WTC11 (cell line): ENCODE data around the gene MYO7B. TPM values are rescaled to one million over a fixed set of nuclear protein-coding genes. Genes with fewer than 3 reads are reported as not detected.

ENCODE experiments used
- ATAC-seq: fragments of 200-7000 bp; cut with Tn5 transposase; 2 replicates; pipeline ENCODE4 v1.10.0; 2021; ENCODE audit warnings: mild to moderate bottlenecking, moderate library complexity
- CTCF ChIA-PET: fragments of 300-600 bp; sonication (Branson Sonifier 250); formaldehyde crosslinking; loops from one replicate; lab custom pipeline; 2021; ENCODE audit warnings: antibody characterized with exemption; lab: Charles Lee
- POLR2A ChIA-PET: fragments of 350-600 bp; sonication (Branson Sonifier 250); formaldehyde crosslinking; loops from one replicate; lab custom pipeline; 2021; ENCODE audit warnings: antibody characterized with exemption; lab: Charles Lee
- DNase-seq: peaks from one replicate; pipeline ENCODE4 v3.0.0; 2021; ENCODE audit warnings: low spot score
- H3K27ac Mint-ChIP-seq: 2 replicates; pipeline ENCODE4 v1.8.0; 2021; ENCODE audit warnings: mixed read lengths
- H3K27me3 Mint-ChIP-seq: 2 replicates; pipeline ENCODE4 v1.8.0; 2021; ENCODE audit warnings: low read depth, mild to moderate bottlenecking, moderate library complexity, mixed read lengths
- H3K36me3 Mint-ChIP-seq: 2 replicates; pipeline ENCODE4 v1.8.0; 2021; ENCODE audit warnings: mixed read lengths
- H3K4me1 Mint-ChIP-seq: 2 replicates; pipeline ENCODE4 v1.8.0; 2022; ENCODE audit warnings: mixed read lengths
- H3K4me3 Mint-ChIP-seq: 2 replicates; pipeline ENCODE4 v1.8.0; 2021; ENCODE audit warnings: mild to moderate bottlenecking, moderate library complexity, mixed read lengths
- H3K9me3 Mint-ChIP-seq: 2 replicates; pipeline ENCODE4 v1.8.0; 2021; ENCODE audit warnings: mixed read lengths
- CREB1 ChIP-seq: sonication (generic); formaldehyde crosslinking; IDR thresholded peaks from 2 replicates; pipeline ENCODE4 v1.8.0; 2023; ENCODE audit warnings: mild to moderate bottlenecking, missing genetic modification reagents
- CREM ChIP-seq: sonication (generic); formaldehyde crosslinking; IDR thresholded peaks from 2 replicates; pipeline ENCODE4 v1.8.1; 2022; ENCODE audit warnings: mild to moderate bottlenecking, missing genetic modification reagents, moderate library complexity
- ELF4 ChIP-seq: sonication (generic); formaldehyde crosslinking; IDR thresholded peaks from 2 replicates; pipeline ENCODE4 v1.8.1; 2022; ENCODE audit warnings: low read depth, mild to moderate bottlenecking, moderate library complexity, missing genetic modification reagents
- EMX1 ChIP-seq: fragments of 250-450 bp; sonication (Bioruptor Pico); IDR thresholded peaks from 2 replicates; pipeline ENCODE4 v1.8.0; 2021; ENCODE audit warnings: mild to moderate bottlenecking
- GABPB1 ChIP-seq: sonication (generic); formaldehyde crosslinking; IDR thresholded peaks from 2 replicates; pipeline ENCODE4 v1.8.1; 2023; ENCODE audit warnings: mild to moderate bottlenecking, missing genetic modification reagents
- GTF2I ChIP-seq: fragments of 250-450 bp; sonication (Bioruptor Pico); conservative IDR thresholded peaks from 2 replicates; pipeline ENCODE4 v1.4.0; 2021; ENCODE audit warnings: mild to moderate bottlenecking
- MYBL2 ChIP-seq: sonication (generic); formaldehyde crosslinking; IDR thresholded peaks from 2 replicates; pipeline ENCODE4 v1.8.1; 2023; ENCODE audit warnings: mild to moderate bottlenecking, moderate library complexity, missing genetic modification reagents
- NR1H2 ChIP-seq: sonication (generic); formaldehyde crosslinking; IDR thresholded peaks from 2 replicates; pipeline ENCODE4 v1.9.0; 2021; ENCODE audit warnings: mild to moderate bottlenecking, moderate library complexity, missing genetic modification reagents
- NR3C1 ChIP-seq: sonication (generic); formaldehyde crosslinking; conservative IDR thresholded peaks from 2 replicates; pipeline ENCODE4 v1.8.1; 2023; ENCODE audit warnings: low read depth, mild to moderate bottlenecking, missing genetic modification reagents
- OVOL2 ChIP-seq: fragments of 250-450 bp; sonication (Bioruptor Pico); IDR thresholded peaks from 2 replicates; pipeline ENCODE4 v1.9.0; 2021; ENCODE audit warnings: mild to moderate bottlenecking, borderline replicate concordance
- PRRX2 ChIP-seq: fragments of 250-450 bp; sonication (Bioruptor Pico); IDR thresholded peaks from 2 replicates; pipeline ENCODE4 v1.8.0; 2021; ENCODE audit warnings: mild to moderate bottlenecking
- RORB ChIP-seq: fragments of 250-450 bp; sonication (Bioruptor Pico); IDR thresholded peaks from 2 replicates; pipeline ENCODE4 v1.9.0; 2021; ENCODE audit warnings: mild to moderate bottlenecking
- TCF7 ChIP-seq: sonication (generic); formaldehyde crosslinking; IDR thresholded peaks from 2 replicates; pipeline ENCODE4 v1.8.0; 2022; ENCODE audit warnings: mild to moderate bottlenecking, low read depth, missing genetic modification reagents, moderate library complexity
- ZNF121 ChIP-seq: sonication (generic); formaldehyde crosslinking; IDR thresholded peaks from 2 replicates; pipeline ENCODE4 v1.8.0; 2023; ENCODE audit warnings: missing genetic modification reagents
- total RNA-seq: library from RNA; stranded (reverse); gene quantifications from 3 replicates; pipeline ENCODE4 v1.2.3, GENCODE V29; 2021
- TF ChIP-seq, protein P1 (sequence below): fragments of 200-600 bp; IDR thresholded peaks from 2 replicates; pipeline ENCODE4 v1.8.0; 2022; ENCODE audit warnings: antibody characterized with exemption
- TF ChIP-seq, protein P2 (sequence below): sonication (generic); formaldehyde crosslinking; IDR thresholded peaks from 2 replicates; pipeline ENCODE4 v1.8.1; 2023; ENCODE audit warnings: mild to moderate bottlenecking, missing genetic modification reagents
- TF ChIP-seq, protein P3 (sequence below): sonication (generic); formaldehyde crosslinking; IDR thresholded peaks from 2 replicates; pipeline ENCODE4 v1.8.1; 2023; ENCODE audit warnings: mild to moderate bottlenecking, missing genetic modification reagents, borderline replicate concordance
- TF ChIP-seq, protein P4 (sequence below): sonication (generic); formaldehyde crosslinking; IDR thresholded peaks from 2 replicates; pipeline ENCODE4 v1.8.1; 2022; ENCODE audit warnings: low read depth, mild to moderate bottlenecking, moderate library complexity, missing genetic modification reagents, borderline replicate concordance
- TF ChIP-seq, protein P5 (sequence below): sonication (generic); formaldehyde crosslinking; IDR thresholded peaks from 2 replicates; pipeline ENCODE4 v1.8.0; 2022; ENCODE audit warnings: missing genetic modification reagents

Gene MYO7B
- total RNA-seq, 1 experiment from 2014 or later, result not detected

DNA sequence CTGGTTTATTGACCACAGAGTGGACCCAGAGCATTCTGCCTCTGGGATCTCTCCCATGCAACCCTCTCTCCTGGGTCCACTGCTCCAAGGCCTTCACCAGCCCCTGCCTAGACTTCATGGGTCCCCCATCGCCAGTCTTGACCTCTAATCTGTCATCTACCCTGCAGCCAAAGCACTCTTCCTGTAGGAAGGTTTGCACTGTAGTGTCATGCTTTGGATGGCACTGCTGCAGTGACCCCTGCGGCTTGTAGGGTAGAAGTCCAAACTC lies 41.7 kb downstream of the MYO7B start:
- Mint-ChIP-seq H3K27me3 (no peaks in the 10 kb centered on the region; the same call in 1 of the 2 replicates), H3K27ac (no peak overlapping the region), H3K4me1 (no peaks in the 10 kb centered on the region), H3K36me3 (no peaks in the 10 kb centered on the region)
- no peak for ATAC-seq
- DNase-seq, result no peak
- CTCF ChIA-PET, result interaction anchor here (0.5 to 2.6 kb wide), 4 partner anchors 11 to 68 kb away, joined by 3 to 21 read pairs (median 4); no protein-coding TSS in a partner anchor
- TF ChIP-seq OVOL2 (CRISPR knock-in tag) (no peak), RORB (CRISPR knock-in tag) (no peak), ZNF121 (CRISPR knock-in tag) (no peak), GTF2I (CRISPR knock-in tag) (no peak), TCF7 (CRISPR knock-in tag) (no peak), NR3C1 (CRISPR knock-in tag) (no peak)
- TF ChIP-seq, protein P1, sequence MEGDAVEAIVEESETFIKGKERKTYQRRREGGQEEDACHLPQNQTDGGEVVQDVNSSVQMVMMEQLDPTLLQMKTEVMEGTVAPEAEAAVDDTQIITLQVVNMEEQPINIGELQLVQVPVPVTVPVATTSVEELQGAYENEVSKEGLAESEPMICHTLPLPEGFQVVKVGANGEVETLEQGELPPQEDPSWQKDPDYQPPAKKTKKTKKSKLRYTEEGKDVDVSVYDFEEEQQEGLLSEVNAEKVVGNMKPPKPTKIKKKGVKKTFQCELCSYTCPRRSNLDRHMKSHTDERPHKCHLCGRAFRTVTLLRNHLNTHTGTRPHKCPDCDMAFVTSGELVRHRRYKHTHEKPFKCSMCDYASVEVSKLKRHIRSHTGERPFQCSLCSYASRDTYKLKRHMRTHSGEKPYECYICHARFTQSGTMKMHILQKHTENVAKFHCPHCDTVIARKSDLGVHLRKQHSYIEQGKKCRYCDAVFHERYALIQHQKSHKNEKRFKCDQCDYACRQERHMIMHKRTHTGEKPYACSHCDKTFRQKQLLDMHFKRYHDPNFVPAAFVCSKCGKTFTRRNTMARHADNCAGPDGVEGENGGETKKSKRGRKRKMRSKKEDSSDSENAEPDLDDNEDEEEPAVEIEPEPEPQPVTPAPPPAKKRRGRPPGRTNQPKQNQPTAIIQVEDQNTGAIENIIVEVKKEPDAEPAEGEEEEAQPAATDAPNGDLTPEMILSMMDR, result no peak
- TF ChIP-seq, all 79 proteins: peak for 0
- Mint-ChIP-seq H3K9me3 (no peaks in the 10 kb centered on the region), H3K4me3 (no peak overlapping the region)
- POLR2A ChIA-PET, result no interaction called here

DNA sequence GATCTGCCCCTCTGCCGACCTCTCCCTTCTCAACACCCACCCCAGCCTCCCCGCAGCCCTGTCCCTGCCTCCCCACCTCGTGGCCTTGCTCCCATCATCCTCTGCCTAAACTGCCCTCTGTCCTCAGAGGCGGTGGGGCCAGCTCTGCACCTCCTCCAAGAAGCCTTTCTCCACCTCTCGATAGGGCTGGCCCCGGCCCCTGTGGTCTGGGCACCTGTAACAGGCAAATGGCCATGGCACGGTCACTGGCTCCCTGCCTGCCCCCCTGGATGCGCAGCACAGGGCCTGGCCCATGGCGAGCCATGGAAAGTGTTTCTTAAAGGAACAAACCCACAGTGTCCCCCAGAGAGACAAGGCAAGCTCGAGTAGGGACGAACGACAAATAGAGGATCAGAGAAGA lies 42.0 kb downstream of the MYO7B start:
- Mint-ChIP-seq H3K36me3 (no peaks in the 10 kb centered on the region), H3K27me3 (no peaks in the 10 kb centered on the region; the same call in 1 of the 2 replicates), H3K9me3 (no peaks in the 10 kb centered on the region), H3K27ac (no peak overlapping the region), H3K4me1 (no peaks in the 10 kb centered on the region), H3K4me3 (no peak overlapping the region)
- POLR2A ChIA-PET, result no interaction called here
- CTCF ChIA-PET, result interaction anchor here (0.8 to 2.6 kb wide), 4 partner anchors 14 to 60 kb away, joined by 3 to 21 read pairs (median 5); no protein-coding TSS in a partner anchor
- TF ChIP-seq RORB (CRISPR knock-in tag) (no peak), CREB1 (no peak), ELF4 (CRISPR knock-in tag) (no peak), MYBL2 (CRISPR knock-in tag) (no peak), PRRX2 (no peak), GABPB1 (CRISPR knock-in tag) (no peak), NR3C1 (CRISPR knock-in tag) (no peak), CREM (CRISPR knock-in tag) (no peak), NR1H2 (CRISPR knock-in tag) (no peak), EMX1 (no peak)
- TF ChIP-seq, protein P2, sequence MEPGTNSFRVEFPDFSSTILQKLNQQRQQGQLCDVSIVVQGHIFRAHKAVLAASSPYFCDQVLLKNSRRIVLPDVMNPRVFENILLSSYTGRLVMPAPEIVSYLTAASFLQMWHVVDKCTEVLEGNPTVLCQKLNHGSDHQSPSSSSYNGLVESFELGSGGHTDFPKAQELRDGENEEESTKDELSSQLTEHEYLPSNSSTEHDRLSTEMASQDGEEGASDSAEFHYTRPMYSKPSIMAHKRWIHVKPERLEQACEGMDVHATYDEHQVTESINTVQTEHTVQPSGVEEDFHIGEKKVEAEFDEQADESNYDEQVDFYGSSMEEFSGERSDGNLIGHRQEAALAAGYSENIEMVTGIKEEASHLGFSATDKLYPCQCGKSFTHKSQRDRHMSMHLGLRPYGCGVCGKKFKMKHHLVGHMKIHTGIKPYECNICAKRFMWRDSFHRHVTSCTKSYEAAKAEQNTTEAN (CRISPR knock-in tag), result no peak
- TF ChIP-seq, protein P3, sequence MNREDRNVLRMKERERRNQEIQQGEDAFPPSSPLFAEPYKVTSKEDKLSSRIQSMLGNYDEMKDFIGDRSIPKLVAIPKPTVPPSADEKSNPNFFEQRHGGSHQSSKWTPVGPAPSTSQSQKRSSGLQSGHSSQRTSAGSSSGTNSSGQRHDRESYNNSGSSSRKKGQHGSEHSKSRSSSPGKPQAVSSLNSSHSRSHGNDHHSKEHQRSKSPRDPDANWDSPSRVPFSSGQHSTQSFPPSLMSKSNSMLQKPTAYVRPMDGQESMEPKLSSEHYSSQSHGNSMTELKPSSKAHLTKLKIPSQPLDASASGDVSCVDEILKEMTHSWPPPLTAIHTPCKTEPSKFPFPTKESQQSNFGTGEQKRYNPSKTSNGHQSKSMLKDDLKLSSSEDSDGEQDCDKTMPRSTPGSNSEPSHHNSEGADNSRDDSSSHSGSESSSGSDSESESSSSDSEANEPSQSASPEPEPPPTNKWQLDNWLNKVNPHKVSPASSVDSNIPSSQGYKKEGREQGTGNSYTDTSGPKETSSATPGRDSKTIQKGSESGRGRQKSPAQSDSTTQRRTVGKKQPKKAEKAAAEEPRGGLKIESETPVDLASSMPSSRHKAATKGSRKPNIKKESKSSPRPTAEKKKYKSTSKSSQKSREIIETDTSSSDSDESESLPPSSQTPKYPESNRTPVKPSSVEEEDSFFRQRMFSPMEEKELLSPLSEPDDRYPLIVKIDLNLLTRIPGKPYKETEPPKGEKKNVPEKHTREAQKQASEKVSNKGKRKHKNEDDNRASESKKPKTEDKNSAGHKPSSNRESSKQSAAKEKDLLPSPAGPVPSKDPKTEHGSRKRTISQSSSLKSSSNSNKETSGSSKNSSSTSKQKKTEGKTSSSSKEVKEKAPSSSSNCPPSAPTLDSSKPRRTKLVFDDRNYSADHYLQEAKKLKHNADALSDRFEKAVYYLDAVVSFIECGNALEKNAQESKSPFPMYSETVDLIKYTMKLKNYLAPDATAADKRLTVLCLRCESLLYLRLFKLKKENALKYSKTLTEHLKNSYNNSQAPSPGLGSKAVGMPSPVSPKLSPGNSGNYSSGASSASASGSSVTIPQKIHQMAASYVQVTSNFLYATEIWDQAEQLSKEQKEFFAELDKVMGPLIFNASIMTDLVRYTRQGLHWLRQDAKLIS (CRISPR knock-in tag), result no peak
- TF ChIP-seq, protein P1, result no peak
- TF ChIP-seq, protein P4, sequence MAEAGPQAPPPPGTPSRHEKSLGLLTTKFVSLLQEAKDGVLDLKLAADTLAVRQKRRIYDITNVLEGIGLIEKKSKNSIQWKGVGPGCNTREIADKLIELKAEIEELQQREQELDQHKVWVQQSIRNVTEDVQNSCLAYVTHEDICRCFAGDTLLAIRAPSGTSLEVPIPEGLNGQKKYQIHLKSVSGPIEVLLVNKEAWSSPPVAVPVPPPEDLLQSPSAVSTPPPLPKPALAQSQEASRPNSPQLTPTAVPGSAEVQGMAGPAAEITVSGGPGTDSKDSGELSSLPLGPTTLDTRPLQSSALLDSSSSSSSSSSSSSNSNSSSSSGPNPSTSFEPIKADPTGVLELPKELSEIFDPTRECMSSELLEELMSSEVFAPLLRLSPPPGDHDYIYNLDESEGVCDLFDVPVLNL (CRISPR knock-in tag), result no peak
- TF ChIP-seq, protein P5, sequence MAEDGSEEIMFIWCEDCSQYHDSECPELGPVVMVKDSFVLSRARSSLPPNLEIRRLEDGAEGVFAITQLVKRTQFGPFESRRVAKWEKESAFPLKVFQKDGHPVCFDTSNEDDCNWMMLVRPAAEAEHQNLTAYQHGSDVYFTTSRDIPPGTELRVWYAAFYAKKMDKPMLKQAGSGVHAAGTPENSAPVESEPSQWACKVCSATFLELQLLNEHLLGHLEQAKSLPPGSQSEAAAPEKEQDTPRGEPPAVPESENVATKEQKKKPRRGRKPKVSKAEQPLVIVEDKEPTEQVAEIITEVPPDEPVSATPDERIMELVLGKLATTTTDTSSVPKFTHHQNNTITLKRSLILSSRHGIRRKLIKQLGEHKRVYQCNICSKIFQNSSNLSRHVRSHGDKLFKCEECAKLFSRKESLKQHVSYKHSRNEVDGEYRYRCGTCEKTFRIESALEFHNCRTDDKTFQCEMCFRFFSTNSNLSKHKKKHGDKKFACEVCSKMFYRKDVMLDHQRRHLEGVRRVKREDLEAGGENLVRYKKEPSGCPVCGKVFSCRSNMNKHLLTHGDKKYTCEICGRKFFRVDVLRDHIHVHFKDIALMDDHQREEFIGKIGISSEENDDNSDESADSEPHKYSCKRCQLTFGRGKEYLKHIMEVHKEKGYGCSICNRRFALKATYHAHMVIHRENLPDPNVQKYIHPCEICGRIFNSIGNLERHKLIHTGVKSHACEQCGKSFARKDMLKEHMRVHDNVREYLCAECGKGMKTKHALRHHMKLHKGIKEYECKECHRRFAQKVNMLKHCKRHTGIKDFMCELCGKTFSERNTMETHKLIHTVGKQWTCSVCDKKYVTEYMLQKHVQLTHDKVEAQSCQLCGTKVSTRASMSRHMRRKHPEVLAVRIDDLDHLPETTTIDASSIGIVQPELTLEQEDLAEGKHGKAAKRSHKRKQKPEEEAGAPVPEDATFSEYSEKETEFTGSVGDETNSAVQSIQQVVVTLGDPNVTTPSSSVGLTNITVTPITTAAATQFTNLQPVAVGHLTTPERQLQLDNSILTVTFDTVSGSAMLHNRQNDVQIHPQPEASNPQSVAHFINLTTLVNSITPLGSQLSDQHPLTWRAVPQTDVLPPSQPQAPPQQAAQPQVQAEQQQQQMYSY (CRISPR knock-in tag), result no peak
- no peak for DNase-seq
- ATAC-seq, result no peak
